SK-N-MC (cell line): ENCODE measurements around the gene NWD2.

ENCODE experiments used
- EZH2 ChIP-seq: fragments of 200-600 bp; sonication (generic); IDR thresholded peaks from one replicate; pipeline ENCODE4 v1.6.1; 2017; ENCODE audit warnings: antibody characterized with exemption
- POLR2AphosphoS5 ChIP-seq: IDR thresholded peaks from 2 replicates; pipeline ENCODE4 v1.6.1; 2012; ENCODE audit warnings: mild to moderate bottlenecking, low read depth, low read length, borderline replicate concordance

GRCh38 chr4:37422102-37422501 lies 177.6 kb downstream of the NWD2 start:
- no peak for TF ChIP-seq POLR2AphosphoS5
- TF ChIP-seq EZH2: no peak
